Spleen (tissue), 11 donors: Measurements from ENCODE around the gene LDLRAD4. TPM values are rescaled to one million over a fixed set of nuclear protein-coding genes. Genes with fewer than 3 reads are reported as not detected.

Experiments used
- DNase-seq: peaks from one replicate; pipeline ENCODE4 v3.0.0-alpha.2; 2020
- H3K27ac ChIP-seq, 8 donors: fragments of 200-600 bp; sonication (generic) in 7 of 8; 1 replicate in 4 of 8; 2 replicates in 4 of 8; pipeline versions ENCODE4 v1.5.0 to v1.8.0; 2016 to 2021; ENCODE audit warnings: inconsistent platforms in 4 of 8, mild to moderate bottlenecking in 4 of 8, moderate library complexity in 1 of 8
- H3K27me3 ChIP-seq, 7 donors: fragments of 200-600 bp; sonication (generic) in 6 of 7; replicated peaks in 1 of 7; 1 replicate in 4 of 7; 2 replicates in 3 of 7; pipeline versions ENCODE4 v1.5.0 to v1.8.0; 2016 to 2021; ENCODE audit warnings: inconsistent platforms in 3 of 7, mild to moderate bottlenecking in 1 of 7
- H3K36me3 ChIP-seq, 6 donors: fragments of 200-600 bp; sonication (generic) in 5 of 6; 1 replicate in 4 of 6; 2 replicates in 2 of 6; pipeline versions ENCODE4 v1.5.0 to v1.8.0; 2016 to 2021; ENCODE audit warnings: inconsistent platforms in 2 of 6
- H3K4me1 ChIP-seq, 6 donors: fragments of 200-600 bp; sonication (generic) in 5 of 6; 1 replicate in 3 of 6; 2 replicates in 3 of 6; pipeline versions ENCODE4 v1.5.0 to v1.8.0; 2016 to 2021; ENCODE audit warnings: inconsistent platforms in 3 of 6
- H3K4me3 ChIP-seq, 8 donors: fragments of 200-600 bp; sonication (generic) in 7 of 8; 1 replicate in 4 of 8; 2 replicates in 4 of 8; pipeline versions ENCODE4 v1.5.0 to v1.8.0; 2016 to 2021; ENCODE audit warnings: inconsistent platforms in 4 of 8, mild to moderate bottlenecking in 4 of 8, moderate library complexity in 2 of 8
- H3K9me3 ChIP-seq, 8 donors: fragments of 200-600 bp; sonication (generic) in 7 of 8; 1 replicate in 4 of 8; 2 replicates in 4 of 8; pipeline versions ENCODE4 v1.5.0 to v1.8.0; 2016 to 2021; ENCODE audit warnings: inconsistent platforms in 4 of 8
- CTCF ChIP-seq, 11 experiments: fragments of 200-600 bp in 7 of 11; fragments of 450-650 bp in 4 of 11; sonication (generic) in 4 of 11; IDR thresholded peaks in 8 of 11; conservative IDR thresholded peaks in 3 of 11; 1 replicate in 7 of 11; 2 replicates in 4 of 11; pipeline versions ENCODE4 v1.4.0 to v1.8.0; 2016 to 2021; ENCODE audit warnings: antibody characterized with exemption in 11 of 11, inconsistent platforms in 4 of 11, mild to moderate bottlenecking in 1 of 11
- POLR2A ChIP-seq, 3 donors: fragments of 450-650 bp; IDR thresholded peaks; one replicate each; pipeline ENCODE4 v1.5.1; 2017; ENCODE audit warnings: antibody characterized with exemption in 3 of 3, mild to moderate bottlenecking in 1 of 3
- POLR2AphosphoS5 ChIP-seq, 3 donors: sonication (generic); formaldehyde crosslinking; IDR thresholded peaks; one replicate each; pipeline ENCODE4 v1.5.1; 2017; ENCODE audit warnings: antibody characterized with exemption in 3 of 3
- WGBS, 5 donors: extraction: QIAGEN DNeasy Blood & Tissue Kit in 3 of 5; methylation state at CpG; one replicate each; pipeline versions ENCODE4 v1.1.5 to v1.1.7; 2013 to 2018; 5-methylcytosine and 5-hydroxymethylcytosine counted together
- intact Hi-C: fragments of 100-400 bp; cut with DNase I; formaldehyde crosslinking; loops from one replicate; pipeline ENCODE4 v1.15.0; 2023; ENCODE audit warnings: low total_unique reads
- polyA plus RNA-seq, 3 donors: library from polyadenylated mRNA; stranded (reverse); fragments of 200-250 nt; gene quantifications; one replicate each; pipeline ENCODE4 v1.2.1, GENCODE V29; 2013
- total RNA-seq, 7 donors: library from RNA; depleted of rRNA in 3 of 7; stranded (reverse); fragments of >200 nt in 3 of 7; fragmentation: NEBNext Ultra II Directional in 4 of 7; extraction: Animal tissue kit (Norgen Biotek cat#: 25700) in 4 of 7; gene quantifications; one replicate each; pipeline versions ENCODE4 v1.1.0 to v1.2.1, GENCODE V29; 2016 to 2021
- donor health status: healthy with polysubstance abuse.
- donor health status: DM: no; HTN: no; CAD: no; lungs with moderate emphysema.
- donor health status: DM: no; HTN: no; CAD: no.
- donor health status: Bipolar disorder and iron deficiency.
- donor health status: healthy.
- donor health status: DM: no; HTN: no; CAD: no.
- donor health status: DM: yes; HTN: yes; CAD: no.

The LDLRAD4 gene
- total and polyA plus RNA-seq, 10 donors, result 4.5 to 80.8 (median 46.4) TPM

- no peak overlapping the region for H3K27ac ChIP-seq
- H3K9me3 ChIP-seq, result no peaks in the 10 kb centered on the region
- no peak overlapping the region for H3K4me3 ChIP-seq
- no peaks in the 10 kb centered on the region for H3K27me3 ChIP-seq
- DNase-seq, result no peak
- peaks cover 0 to 36% (median 3%) of the 10 kb centered on the region in 6 donors for H3K36me3 ChIP-seq
- 78 to 94% (median 90%) methylated on average over 2 of the region's 2 CpGs for WGBS, 5 donors
- peaks cover 0 to 24% (median 9%) of the 10 kb centered on the region in 6 donors for H3K4me1 ChIP-seq
- no peak for TF ChIP-seq POLR2A (IDR thresholded peaks at IDR 0.05)
- no peak for TF ChIP-seq CTCF (IDR thresholded peaks at IDR 0.05 in 8 of 11, conservative IDR thresholded peaks at IDR 0.05 in 3 of 11)
- no peak for TF ChIP-seq POLR2AphosphoS5 (IDR thresholded peaks at IDR 0.05)
- intact Hi-C loops, result loop anchor here (10.0 kb wide), 1 partner anchor 412 kb away; the partner anchor contains the start of gene LDLRAD4
Measured at GRCh38 chr18:13626544-13626908, 408.0 kb downstream of the LDLRAD4 start.

GRCh38 chr18:13627639-13628038 lies 409.1 kb downstream of the LDLRAD4 start:
- DNase-seq, result no peak
- peaks cover 0 to 32% (median 3%) of the 10 kb centered on the region in 6 donors for H3K36me3 ChIP-seq
- peaks cover 0 to 24% (median 9%) of the 10 kb centered on the region in 6 donors for H3K4me1 ChIP-seq
- H3K27ac ChIP-seq, result no peak overlapping the region
- H3K27me3 ChIP-seq, result no peaks in the 10 kb centered on the region
- H3K4me3 ChIP-seq, result no peak overlapping the region
- no peak for TF ChIP-seq POLR2A (IDR thresholded peaks at IDR 0.05)
- no peak for TF ChIP-seq CTCF (IDR thresholded peaks at IDR 0.05 in 8 of 11, conservative IDR thresholded peaks at IDR 0.05 in 3 of 11)
- no peak for TF ChIP-seq POLR2AphosphoS5 (IDR thresholded peaks at IDR 0.05)
- WGBS, 5 donors, result 87 to 95% (median 91%) methylated on average over 8 of the region's 8 CpGs
- peaks cover 0 to 7% (median 2%) of the 10 kb centered on the region in 8 donors for H3K9me3 ChIP-seq
- intact Hi-C loops, result loop anchor here (10.0 kb wide), 1 partner anchor 413 kb away; the partner anchor contains the start of gene LDLRAD4

DNA sequence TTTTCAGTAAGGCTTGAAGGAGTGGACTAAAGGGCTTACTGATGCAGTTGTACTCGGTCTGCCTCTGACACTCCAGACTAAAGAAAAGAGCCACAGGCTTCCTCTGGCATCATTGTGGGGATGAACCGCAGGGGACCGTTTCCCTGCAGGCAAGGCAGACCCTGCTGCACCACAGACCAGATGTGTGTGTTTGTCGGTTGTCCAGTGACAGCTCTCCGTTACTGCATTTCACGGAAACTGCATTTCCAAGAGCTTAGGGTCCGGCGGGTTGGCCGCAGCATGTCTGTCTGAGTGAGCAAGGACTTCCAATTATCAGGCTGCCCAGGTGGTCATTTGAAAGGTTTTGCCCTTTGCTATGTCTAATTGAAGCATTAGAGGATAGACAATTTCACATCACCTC lies 409.7 kb downstream of the LDLRAD4 start:
- Histone ChIP-seq H3K36me3 (peaks cover 0 to 30% (median under 1%) of the 10 kb centered on the region in 6 donors), H3K27ac (no peak overlapping the region), H3K4me3 (no peak overlapping the region), H3K27me3 (no peaks in the 10 kb centered on the region), H3K4me1 (peaks cover 0 to 24% (median 9%) of the 10 kb centered on the region in 6 donors), H3K9me3 (peaks cover 0 to 12% (median 2%) of the 10 kb centered on the region in 8 donors)
- DNase-seq, result no peak
- TF ChIP-seq POLR2AphosphoS5 (IDR thresholded peaks at IDR 0.05), result no peak
- TF ChIP-seq POLR2A (IDR thresholded peaks at IDR 0.05), result no peak
- no peak for TF ChIP-seq CTCF (IDR thresholded peaks at IDR 0.05 in 8 of 11, conservative IDR thresholded peaks at IDR 0.05 in 3 of 11)
- WGBS, 5 donors, result 57 to 75% (median 70%) methylated on average over 9 of the region's 9 CpGs
- intact Hi-C loops, result loop anchor here (10.0 kb wide), 1 partner anchor 413 kb away; the partner anchor contains the start of gene LDLRAD4

- TF ChIP-seq POLR2AphosphoS5 (IDR thresholded peaks at IDR 0.05), result no peak
- peak; percentile 52 to 93 (median 72) for TF ChIP-seq CTCF (IDR thresholded peaks at IDR 0.05 in 8 of 11, conservative IDR thresholded peaks at IDR 0.05 in 3 of 11)
- TF ChIP-seq POLR2A (IDR thresholded peaks at IDR 0.05), result no peak
- Histone ChIP-seq H3K27ac (no peak overlapping the region), H3K9me3 (peaks cover 0 to 12% (median 2%) of the 10 kb centered on the region in 8 donors), H3K4me3 (no peak overlapping the region), H3K36me3 (peaks cover 0 to 17% (median 0%) of the 10 kb centered on the region in 6 donors), H3K27me3 (no peaks in the 10 kb centered on the region), H3K4me1 (peaks cover 0 to 24% (median 9%) of the 10 kb centered on the region in 6 donors)
- 52 to 64% (median 58%) methylated on average over 8 of the region's 8 CpGs for WGBS, 5 donors
- DNase-seq, result no peak
- intact Hi-C loops, result loop anchor here (5.0 to 10.0 kb wide), 2 partner anchors 73 to 415 kb away; partner anchors contain the start of gene LDLRAD4
Measured at GRCh38 chr18:13629841-13630715, 411.5 kb downstream of the LDLRAD4 start.
